ENCODE data around the gene ATF6. TPM values are rescaled to one million over a fixed set of nuclear protein-coding genes. Genes with fewer than 3 reads are reported as not detected.
A peak's percentile ranks its signal among the peaks of the same experiment; 100 is the strongest.

ATF6 gene
- total and polyA plus RNA-seq, 2 of the 8 experiments (the other 6 are each of a cell fraction or from before 2014, with no cell fraction given), result 4.6 to 10.0 TPM

- TF ChIP-seq HDAC6 (IDR thresholded peaks at IDR 0.05; ENCODE audit: low read depth, low read length), result no peak
- no peak for TF ChIP-seq RXRA (IDR thresholded peaks at IDR 0.05; ENCODE audit: insufficient read depth, low read depth, low read length)
- TF ChIP-seq JUN (IDR thresholded peaks at IDR 0.05; ENCODE audit: low read depth, low read length), result no peak
- no peak for TF ChIP-seq CBX8 (IDR thresholded peaks at IDR 0.05; ENCODE audit: borderline replicate concordance, low read depth, low read length)
- no peak for TF ChIP-seq MAFK (IDR thresholded peaks at IDR 0.05; ENCODE audit: low read depth, low read length)
- TF ChIP-seq PHF8 (conservative IDR thresholded peaks at IDR 0.05; ENCODE audit: low read depth, low read length), result peak; percentile 65; the same call in 1 of the 2 replicates
- no peak for TF ChIP-seq BRCA1 (IDR thresholded peaks at IDR 0.05; ENCODE audit: low read depth, low read length)
- no peak for TF ChIP-seq SRF (IDR thresholded peaks at IDR 0.05; ENCODE audit: low read depth, low read length)
- no peak for TF ChIP-seq TCF12 (IDR thresholded peaks at IDR 0.05; ENCODE audit: low read depth, low read length)
- no peak for TF ChIP-seq POU5F1 (IDR thresholded peaks at IDR 0.05; ENCODE audit: low read depth, low read length)
- TF ChIP-seq KDM1A (IDR thresholded peaks at IDR 0.05; ENCODE audit: borderline replicate concordance, low read length), result no peak
- no peak for TF ChIP-seq NRF1 (IDR thresholded peaks at IDR 0.05; ENCODE audit: low read depth, low read length)
- TF ChIP-seq RNF2 (IDR thresholded peaks at IDR 0.05; ENCODE audit: borderline replicate concordance, low read depth, low read length, missing control alignments, poor library complexity, severe bottlenecking), result no peak
- no peak; the same call in 1 of the 2 replicates for TF ChIP-seq SUZ12 (IDR thresholded peaks at IDR 0.05; ENCODE audit: low read length)
- TF ChIP-seq SP1 (IDR thresholded peaks at IDR 0.05; ENCODE audit: low read depth, low read length), result peak; percentile 40; the same call in 1 of the 2 replicates
- TF ChIP-seq SP2 (IDR thresholded peaks at IDR 0.05; ENCODE audit: low read length), result no peak
- TF ChIP-seq RAD21 (IDR thresholded peaks at IDR 0.05 in 1 of 2, conservative IDR thresholded peaks at IDR 0.05 in 1 of 2; ENCODE audit: low read depth in 2 of 2, low read length in 2 of 2), result no peak
- TF ChIP-seq GTF2F1 (IDR thresholded peaks at IDR 0.05; ENCODE audit: borderline replicate concordance, low read depth, low read length), result no peak
- TF ChIP-seq TEAD4 (IDR thresholded peaks at IDR 0.05; ENCODE audit: low read depth, low read length), result no peak
- TF ChIP-seq GABPA (IDR thresholded peaks at IDR 0.05; ENCODE audit: borderline replicate concordance, insufficient read depth, low read length), result no peak
- no peak for TF ChIP-seq SIRT6 (IDR thresholded peaks at IDR 0.05; ENCODE audit: low read length)
- no peak for TF ChIP-seq SP4 (IDR thresholded peaks at IDR 0.05; ENCODE audit: low read length)
- TF ChIP-seq TBP (IDR thresholded peaks at IDR 0.05; ENCODE audit: low read depth, low read length), result peak; percentile 60
- no peak for TF ChIP-seq RFX5 (IDR thresholded peaks at IDR 0.05; ENCODE audit: borderline replicate concordance, low read depth, low read length)
- no peak for TF ChIP-seq SIX5 (IDR thresholded peaks at IDR 0.05; ENCODE audit: low read depth, low read length)
Observed at GRCh38 chr1:161766102-161766981, at the start of gene ATF6 (continued).

All from H1 (cell line).